Testis (tissue), 2 donors: ENCODE measurements around the gene ADGRB3.

Source experiments
- POLR2A ChIP-seq: fragments of 450-650 bp; IDR thresholded peaks from one replicate; pipeline ENCODE4 v1.6.1; 2017; ENCODE audit warnings: antibody characterized with exemption, mild to moderate bottlenecking, moderate library complexity
- TF ChIP-seq, protein P1 (sequence below), 3 experiments: fragments of 450-650 bp in 2 of 3; fragments of 200-600 bp in 1 of 3; sonication (generic) in 1 of 3; IDR thresholded peaks; one replicate each; pipeline ENCODE4 v1.5.1; 2016 to 2019; ENCODE audit warnings: antibody characterized with exemption in 3 of 3, mild to moderate bottlenecking in 2 of 3, moderate library complexity in 1 of 3

GRCh38 chr6:69135927-69136326 is 500.8 kb downstream of the ADGRB3 start:
- TF ChIP-seq, protein P1, sequence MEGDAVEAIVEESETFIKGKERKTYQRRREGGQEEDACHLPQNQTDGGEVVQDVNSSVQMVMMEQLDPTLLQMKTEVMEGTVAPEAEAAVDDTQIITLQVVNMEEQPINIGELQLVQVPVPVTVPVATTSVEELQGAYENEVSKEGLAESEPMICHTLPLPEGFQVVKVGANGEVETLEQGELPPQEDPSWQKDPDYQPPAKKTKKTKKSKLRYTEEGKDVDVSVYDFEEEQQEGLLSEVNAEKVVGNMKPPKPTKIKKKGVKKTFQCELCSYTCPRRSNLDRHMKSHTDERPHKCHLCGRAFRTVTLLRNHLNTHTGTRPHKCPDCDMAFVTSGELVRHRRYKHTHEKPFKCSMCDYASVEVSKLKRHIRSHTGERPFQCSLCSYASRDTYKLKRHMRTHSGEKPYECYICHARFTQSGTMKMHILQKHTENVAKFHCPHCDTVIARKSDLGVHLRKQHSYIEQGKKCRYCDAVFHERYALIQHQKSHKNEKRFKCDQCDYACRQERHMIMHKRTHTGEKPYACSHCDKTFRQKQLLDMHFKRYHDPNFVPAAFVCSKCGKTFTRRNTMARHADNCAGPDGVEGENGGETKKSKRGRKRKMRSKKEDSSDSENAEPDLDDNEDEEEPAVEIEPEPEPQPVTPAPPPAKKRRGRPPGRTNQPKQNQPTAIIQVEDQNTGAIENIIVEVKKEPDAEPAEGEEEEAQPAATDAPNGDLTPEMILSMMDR (IDR thresholded peaks at IDR 0.05), result no peak
- no peak for TF ChIP-seq POLR2A
